K562 (cell line): Measurements from ENCODE around the gene SMC4. TPM values are rescaled to one million over a fixed set of nuclear protein-coding genes. Genes with fewer than 3 reads are reported as not detected.
A peak's percentile ranks its signal among the peaks of the same experiment; 100 is the strongest.

Experiments used
- BACH1 ChIP-seq: fragments of 200-800 bp; sonication (Bioruptor generic); IDR thresholded peaks from 2 replicates; pipeline ENCODE4 v1.6.1; 2016; ENCODE audit warnings: missing genetic modification characterization, missing compliant biosample characterization
- CHD1 ChIP-seq: fragments of 200-600 bp; sonication (generic); IDR thresholded peaks from one replicate; pipeline ENCODE4 v1.6.1; 2012; ENCODE audit warnings: mild to moderate bottlenecking, moderate library complexity, low read length, inconsistent platforms
- ESRRA ChIP-seq: fragments of 450-650 bp; IDR thresholded peaks from 2 replicates; pipeline ENCODE4 v1.6.1; 2014; ENCODE audit warnings: low read depth, mild to moderate bottlenecking, moderate library complexity, borderline replicate concordance
- HDAC6 ChIP-seq: IDR thresholded peaks from 2 replicates; pipeline ENCODE4 v1.6.1; 2012; ENCODE audit warnings: low read depth, mild to moderate bottlenecking, control low read depth, inconsistent platforms, low read length, moderate library complexity
- POLR2AphosphoS5 ChIP-seq: IDR thresholded peaks from 2 replicates; pipeline ENCODE4 v1.6.1; 2011; ENCODE audit warnings: mild to moderate bottlenecking, low read depth, low read length, moderate library complexity; ENCODE audit not compliant: control insufficient read depth, insufficient read depth
- PYGO2 ChIP-seq: fragments of 450-650 bp; IDR thresholded peaks from 2 replicates; pipeline ENCODE4 v1.6.1; 2016; ENCODE audit warnings: mild to moderate bottlenecking, missing genetic modification characterization, moderate library complexity, missing compliant biosample characterization
- RBM22 ChIP-seq: fragments of 200-400 bp; formaldehyde crosslinking; IDR thresholded peaks from 2 replicates; pipeline ENCODE4 v1.6.1; 2018; ENCODE audit warnings: low read length, low read depth; ENCODE audit not compliant: poor library complexity, severe bottlenecking
- ZEB2 ChIP-seq: fragments of 450-650 bp; IDR thresholded peaks from 2 replicates; pipeline ENCODE4 v1.6.1; 2016
- ZNF124 ChIP-seq: sonication (generic); formaldehyde crosslinking; IDR thresholded peaks from 2 replicates; pipeline ENCODE4 v1.8.1; 2022; ENCODE audit warnings: missing genetic modification reagents
- ZNF184 ChIP-seq: sonication (generic); formaldehyde crosslinking; IDR thresholded peaks from 2 replicates; pipeline ENCODE4 v1.5.0; 2020; ENCODE audit warnings: missing genetic modification reagents
- ZNF347 ChIP-seq: fragments of 450-650 bp; formaldehyde crosslinking; IDR thresholded peaks from 2 replicates; pipeline ENCODE4 v1.4.0; 2020; ENCODE audit warnings: low read depth, mild to moderate bottlenecking, moderate library complexity
- ZNF384 ChIP-seq: IDR thresholded peaks from 2 replicates; pipeline ENCODE4 v1.6.1; 2012; ENCODE audit warnings: low read depth, low read length, improper control_type of control experiment
- ZNF830 ChIP-seq: fragments of 250-450 bp; sonication (Bioruptor Pico); IDR thresholded peaks from 2 replicates; pipeline ENCODE4 v1.5.0; 2021; ENCODE audit warnings: mild to moderate bottlenecking
- polyA plus RNA-seq, 8 experiments: library from polyadenylated mRNA; depleted of rRNA in 4 of 8; stranded (reverse) in 5 of 8; unstranded in 3 of 8; fragments of >200 nt; fragmentation: Nextera tagmentation in 2 of 8; fragmentation: Illumina TruSeq in 1 of 8; extraction: Ambion mirVana in 2 of 8; extraction: Trizol in 1 of 8; gene quantifications; 2 replicates each; pipeline versions ENCODE4 v1.2.1 to v1.2.3, GENCODE V29; 2011 to 2014; ENCODE audit warnings: inconsistent platforms in 1 of 8, missing spikeins in 1 of 8
- total RNA-seq, 7 experiments: library from RNA; depleted of rRNA in 6 of 7; stranded (reverse); fragments of >200 nt in 6 of 7; fragmentation: Illumina TruSeq in 2 of 7; extraction: Trizol in 2 of 7; gene quantifications; 2 replicates each; pipeline versions ENCODE4 v1.2.1 to v1.2.3, GENCODE V29; 2011 to 2021; ENCODE audit warnings: low replicate concordance in 1 of 7
- TF ChIP-seq, protein P1 (sequence below): fragments of 450-650 bp; IDR thresholded peaks from 2 replicates; pipeline ENCODE4 v1.6.1; 2016; ENCODE audit warnings: mild to moderate bottlenecking
- TF ChIP-seq, protein P2 (sequence below): sonication (generic); formaldehyde crosslinking; IDR thresholded peaks from 2 replicates; pipeline ENCODE4 v1.5.0; 2020; ENCODE audit warnings: missing genetic modification reagents
- TF ChIP-seq, protein P3 (sequence below): fragments of 250-450 bp; sonication (Bioruptor Pico); IDR thresholded peaks from 2 replicates; pipeline ENCODE4 v1.4.0; 2020; ENCODE audit warnings: mild to moderate bottlenecking
- TF ChIP-seq, protein P4 (sequence below), 2 experiments: fragments of 450-650 bp; IDR thresholded peaks; 2 replicates each; pipeline ENCODE4 v1.6.1; 2016
- TF ChIP-seq, protein P5 (sequence below): IDR thresholded peaks from 3 replicates; pipeline ENCODE4 v1.6.1; 2011; ENCODE audit warnings: borderline replicate concordance, mild to moderate bottlenecking, moderate library complexity; ENCODE audit not compliant: insufficient read length; ENCODE audit errors: extremely low read depth

The SMC4 gene
- total and polyA plus RNA-seq, 9 of the 15 experiments (the other 6 are each of a cell fraction or from before 2014, with no cell fraction given), result 87.9 to 347 (median 176) TPM

DNA sequence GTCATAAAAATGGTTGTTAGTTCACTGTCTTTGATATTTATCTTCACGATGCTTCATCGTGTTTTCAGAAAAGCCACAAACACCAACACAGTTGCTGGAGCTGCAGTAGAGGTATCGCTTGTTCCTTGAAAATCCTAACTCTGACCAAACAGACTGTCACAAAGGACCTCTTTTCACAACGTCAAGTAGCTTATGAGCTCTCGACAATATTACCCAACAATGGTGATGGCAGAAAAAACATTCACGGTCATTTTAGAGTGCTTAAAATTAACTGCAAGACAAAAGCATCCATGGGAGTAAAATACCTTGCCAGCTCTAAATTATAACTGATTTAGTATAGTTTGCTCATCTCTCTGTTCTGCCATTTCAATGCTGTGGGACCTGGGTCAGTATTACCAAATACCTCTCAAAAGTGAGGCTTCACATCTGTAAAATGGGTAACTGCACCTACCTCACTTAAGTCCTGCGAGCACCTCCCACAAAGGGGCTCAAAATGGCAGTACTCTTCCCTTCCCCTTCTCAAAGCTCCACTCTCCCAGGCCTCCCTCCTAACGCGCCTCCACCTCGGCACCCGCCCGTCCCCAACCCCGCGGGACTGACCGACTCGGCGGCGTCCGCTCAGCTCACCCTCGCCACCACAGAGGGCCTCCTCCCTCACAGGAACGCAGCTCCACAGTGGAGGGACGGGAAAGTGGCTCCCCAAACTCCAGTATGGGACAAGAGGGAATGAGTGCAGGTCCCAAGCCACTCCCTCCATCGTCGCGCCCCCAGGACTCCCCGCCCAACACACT is 49.6 kb downstream of the SMC4 start (continued):
- TF ChIP-seq RBM22, result no peak
- no peak for TF ChIP-seq HDAC6
- TF ChIP-seq ZEB2, result peak; percentile 19; the same call in 1 of the 2 replicates
- TF ChIP-seq, protein P1, sequence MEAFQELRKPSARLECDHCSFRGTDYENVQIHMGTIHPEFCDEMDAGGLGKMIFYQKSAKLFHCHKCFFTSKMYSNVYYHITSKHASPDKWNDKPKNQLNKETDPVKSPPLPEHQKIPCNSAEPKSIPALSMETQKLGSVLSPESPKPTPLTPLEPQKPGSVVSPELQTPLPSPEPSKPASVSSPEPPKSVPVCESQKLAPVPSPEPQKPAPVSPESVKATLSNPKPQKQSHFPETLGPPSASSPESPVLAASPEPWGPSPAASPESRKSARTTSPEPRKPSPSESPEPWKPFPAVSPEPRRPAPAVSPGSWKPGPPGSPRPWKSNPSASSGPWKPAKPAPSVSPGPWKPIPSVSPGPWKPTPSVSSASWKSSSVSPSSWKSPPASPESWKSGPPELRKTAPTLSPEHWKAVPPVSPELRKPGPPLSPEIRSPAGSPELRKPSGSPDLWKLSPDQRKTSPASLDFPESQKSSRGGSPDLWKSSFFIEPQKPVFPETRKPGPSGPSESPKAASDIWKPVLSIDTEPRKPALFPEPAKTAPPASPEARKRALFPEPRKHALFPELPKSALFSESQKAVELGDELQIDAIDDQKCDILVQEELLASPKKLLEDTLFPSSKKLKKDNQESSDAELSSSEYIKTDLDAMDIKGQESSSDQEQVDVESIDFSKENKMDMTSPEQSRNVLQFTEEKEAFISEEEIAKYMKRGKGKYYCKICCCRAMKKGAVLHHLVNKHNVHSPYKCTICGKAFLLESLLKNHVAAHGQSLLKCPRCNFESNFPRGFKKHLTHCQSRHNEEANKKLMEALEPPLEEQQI, result 0 out of 2 replicates have a peak, but pooled peaks have one; percentile 26
- TF ChIP-seq POLR2AphosphoS5, result no peak
- no peak for TF ChIP-seq PYGO2 (tag)
- TF ChIP-seq, protein P2, sequence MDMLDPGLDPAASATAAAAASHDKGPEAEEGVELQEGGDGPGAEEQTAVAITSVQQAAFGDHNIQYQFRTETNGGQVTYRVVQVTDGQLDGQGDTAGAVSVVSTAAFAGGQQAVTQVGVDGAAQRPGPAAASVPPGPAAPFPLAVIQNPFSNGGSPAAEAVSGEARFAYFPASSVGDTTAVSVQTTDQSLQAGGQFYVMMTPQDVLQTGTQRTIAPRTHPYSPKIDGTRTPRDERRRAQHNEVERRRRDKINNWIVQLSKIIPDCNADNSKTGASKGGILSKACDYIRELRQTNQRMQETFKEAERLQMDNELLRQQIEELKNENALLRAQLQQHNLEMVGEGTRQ (CRISPR knock-in tag), result no peak
- TF ChIP-seq CHD1, result peak; percentile 93
- TF ChIP-seq ZNF184 (CRISPR knock-in tag), result no peak
- TF ChIP-seq, protein P3, sequence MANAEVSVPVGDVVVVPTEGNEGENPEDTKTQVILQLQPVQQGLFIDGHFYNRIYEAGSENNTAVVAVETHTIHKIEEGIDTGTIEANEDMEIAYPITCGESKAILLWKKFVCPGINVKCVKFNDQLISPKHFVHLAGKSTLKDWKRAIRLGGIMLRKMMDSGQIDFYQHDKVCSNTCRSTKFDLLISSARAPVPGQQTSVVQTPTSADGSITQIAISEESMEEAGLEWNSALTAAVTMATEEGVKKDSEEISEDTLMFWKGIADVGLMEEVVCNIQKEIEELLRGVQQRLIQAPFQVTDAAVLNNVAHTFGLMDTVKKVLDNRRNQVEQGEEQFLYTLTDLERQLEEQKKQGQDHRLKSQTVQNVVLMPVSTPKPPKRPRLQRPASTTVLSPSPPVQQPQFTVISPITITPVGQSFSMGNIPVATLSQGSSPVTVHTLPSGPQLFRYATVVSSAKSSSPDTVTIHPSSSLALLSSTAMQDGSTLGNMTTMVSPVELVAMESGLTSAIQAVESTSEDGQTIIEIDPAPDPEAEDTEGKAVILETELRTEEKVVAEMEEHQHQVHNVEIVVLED (CRISPR knock-in tag), result no peak
- no peak for TF ChIP-seq ZNF347
- TF ChIP-seq, protein P4, sequence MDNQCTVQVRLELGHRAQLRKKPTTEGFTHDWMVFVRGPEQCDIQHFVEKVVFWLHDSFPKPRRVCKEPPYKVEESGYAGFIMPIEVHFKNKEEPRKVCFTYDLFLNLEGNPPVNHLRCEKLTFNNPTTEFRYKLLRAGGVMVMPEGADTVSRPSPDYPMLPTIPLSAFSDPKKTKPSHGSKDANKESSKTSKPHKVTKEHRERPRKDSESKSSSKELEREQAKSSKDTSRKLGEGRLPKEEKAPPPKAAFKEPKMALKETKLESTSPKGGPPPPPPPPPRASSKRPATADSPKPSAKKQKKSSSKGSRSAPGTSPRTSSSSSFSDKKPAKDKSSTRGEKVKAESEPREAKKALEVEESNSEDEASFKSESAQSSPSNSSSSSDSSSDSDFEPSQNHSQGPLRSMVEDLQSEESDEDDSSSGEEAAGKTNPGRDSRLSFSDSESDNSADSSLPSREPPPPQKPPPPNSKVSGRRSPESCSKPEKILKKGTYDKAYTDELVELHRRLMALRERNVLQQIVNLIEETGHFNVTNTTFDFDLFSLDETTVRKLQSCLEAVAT (IDR thresholded peaks at IDR 0.05), result peak; percentile 90 to 92; a peak in 3 of 4 replicates
- no peak for TF ChIP-seq ZNF124 (CRISPR knock-in tag)
- no peak for TF ChIP-seq BACH1 (tag)
- peak; percentile 13; the same call in 1 of the 2 replicates for TF ChIP-seq ZNF830 (CRISPR knock-in tag)
- TF ChIP-seq ZNF384, result no peak
- 0 out of 2 replicates have a peak, but pooled peaks have one; percentile 19 for TF ChIP-seq ESRRA
- TF ChIP-seq, protein P5, sequence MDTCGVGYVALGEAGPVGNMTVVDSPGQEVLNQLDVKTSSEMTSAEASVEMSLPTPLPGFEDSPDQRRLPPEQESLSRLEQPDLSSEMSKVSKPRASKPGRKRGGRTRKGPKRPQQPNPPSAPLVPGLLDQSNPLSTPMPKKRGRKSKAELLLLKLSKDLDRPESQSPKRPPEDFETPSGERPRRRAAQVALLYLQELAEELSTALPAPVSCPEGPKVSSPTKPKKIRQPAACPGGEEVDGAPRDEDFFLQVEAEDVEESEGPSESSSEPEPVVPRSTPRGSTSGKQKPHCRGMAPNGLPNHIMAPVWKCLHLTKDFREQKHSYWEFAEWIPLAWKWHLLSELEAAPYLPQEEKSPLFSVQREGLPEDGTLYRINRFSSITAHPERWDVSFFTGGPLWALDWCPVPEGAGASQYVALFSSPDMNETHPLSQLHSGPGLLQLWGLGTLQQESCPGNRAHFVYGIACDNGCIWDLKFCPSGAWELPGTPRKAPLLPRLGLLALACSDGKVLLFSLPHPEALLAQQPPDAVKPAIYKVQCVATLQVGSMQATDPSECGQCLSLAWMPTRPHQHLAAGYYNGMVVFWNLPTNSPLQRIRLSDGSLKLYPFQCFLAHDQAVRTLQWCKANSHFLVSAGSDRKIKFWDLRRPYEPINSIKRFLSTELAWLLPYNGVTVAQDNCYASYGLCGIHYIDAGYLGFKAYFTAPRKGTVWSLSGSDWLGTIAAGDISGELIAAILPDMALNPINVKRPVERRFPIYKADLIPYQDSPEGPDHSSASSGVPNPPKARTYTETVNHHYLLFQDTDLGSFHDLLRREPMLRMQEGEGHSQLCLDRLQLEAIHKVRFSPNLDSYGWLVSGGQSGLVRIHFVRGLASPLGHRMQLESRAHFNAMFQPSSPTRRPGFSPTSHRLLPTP, result no peak
